ENCODE results near the gene RHOJ. TPM values are rescaled to one million over a fixed set of nuclear protein-coding genes. Genes with fewer than 3 reads are reported as not detected.

RHOJ gene
- total and polyA plus RNA-seq, 2 of the 8 experiments (the other 6 are each of a cell fraction or from before 2014, with no cell fraction given): 0.11 TPM; not detected in 1

GRCh38 chr14:63322897-63323573 is 118.8 kb downstream of the RHOJ start (continued):
- TF ChIP-seq CHD2 (IDR thresholded peaks at IDR 0.05; ENCODE audit: low read length) (no peak), TBP (IDR thresholded peaks at IDR 0.05; ENCODE audit: low read depth, low read length) (no peak), CHD7 (IDR thresholded peaks at IDR 0.05; ENCODE audit: insufficient replicate concordance, low read length) (no peak), CTCF (IDR thresholded peaks at IDR 0.05; ENCODE audit: control extremely low read depth in 1 of 3, insufficient read depth in 1 of 3, low read depth in 1 of 3, low read length in 3 of 3) (no peak), MAFK (IDR thresholded peaks at IDR 0.05; ENCODE audit: low read depth, low read length) (no peak)

Measured in H1 (cell line).